ENCODE measurements around the gene EIF3B.

DNA sequence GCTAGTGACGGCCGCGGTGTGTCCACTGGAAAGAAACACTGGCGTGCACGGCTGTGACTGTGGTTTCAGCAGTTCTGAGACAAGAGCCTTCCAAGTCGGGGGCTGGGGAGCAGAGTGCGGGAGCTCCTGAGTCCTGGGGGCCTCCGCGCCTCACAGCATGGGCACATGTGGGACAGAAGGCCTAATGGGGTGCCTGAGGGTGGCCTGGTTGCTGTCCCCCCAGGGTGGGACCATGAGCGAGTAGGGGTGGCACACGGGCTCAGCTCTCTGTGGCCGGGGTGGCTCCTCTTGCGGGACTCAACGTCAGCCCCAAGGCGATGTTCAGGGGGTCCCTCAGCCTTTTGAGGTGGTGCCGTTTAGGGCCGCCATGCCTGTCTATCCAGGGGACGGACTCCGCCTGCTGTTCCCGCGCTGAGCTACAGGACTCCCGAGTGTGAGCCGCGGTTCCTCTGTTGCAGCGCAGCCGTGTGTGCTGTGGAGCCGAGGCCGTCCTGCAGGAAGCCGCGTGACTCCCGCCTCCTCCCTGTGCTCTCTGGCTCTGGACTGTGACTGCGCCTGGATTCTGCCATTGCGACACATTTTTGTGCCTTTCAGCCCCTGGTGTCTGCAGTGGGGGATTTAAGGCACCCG, 25.3 kb downstream of the EIF3B start:
- TF ChIP-seq, protein P1, sequence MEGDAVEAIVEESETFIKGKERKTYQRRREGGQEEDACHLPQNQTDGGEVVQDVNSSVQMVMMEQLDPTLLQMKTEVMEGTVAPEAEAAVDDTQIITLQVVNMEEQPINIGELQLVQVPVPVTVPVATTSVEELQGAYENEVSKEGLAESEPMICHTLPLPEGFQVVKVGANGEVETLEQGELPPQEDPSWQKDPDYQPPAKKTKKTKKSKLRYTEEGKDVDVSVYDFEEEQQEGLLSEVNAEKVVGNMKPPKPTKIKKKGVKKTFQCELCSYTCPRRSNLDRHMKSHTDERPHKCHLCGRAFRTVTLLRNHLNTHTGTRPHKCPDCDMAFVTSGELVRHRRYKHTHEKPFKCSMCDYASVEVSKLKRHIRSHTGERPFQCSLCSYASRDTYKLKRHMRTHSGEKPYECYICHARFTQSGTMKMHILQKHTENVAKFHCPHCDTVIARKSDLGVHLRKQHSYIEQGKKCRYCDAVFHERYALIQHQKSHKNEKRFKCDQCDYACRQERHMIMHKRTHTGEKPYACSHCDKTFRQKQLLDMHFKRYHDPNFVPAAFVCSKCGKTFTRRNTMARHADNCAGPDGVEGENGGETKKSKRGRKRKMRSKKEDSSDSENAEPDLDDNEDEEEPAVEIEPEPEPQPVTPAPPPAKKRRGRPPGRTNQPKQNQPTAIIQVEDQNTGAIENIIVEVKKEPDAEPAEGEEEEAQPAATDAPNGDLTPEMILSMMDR (IDR thresholded peaks at IDR 0.05; ENCODE audit: low read length) = no peak
- no peak for TF ChIP-seq EZH2 (IDR thresholded peaks at IDR 0.05; ENCODE audit: borderline replicate concordance, low read length)
